Ramos (cell line): ENCODE measurements around the gene IL1RN.

Source experiments
- in situ Hi-C: fragments of 300-500 bp; cut with MboI; formaldehyde crosslinking; loops from one replicate; pipeline ENCODE4 v1.14.3; 2022; ENCODE audit warnings: low sequenced_read_pairs; ENCODE audit not compliant: unreplicated experiment

The IL1RN gene

GRCh38 chr2:113149553-113150257 is 22.3 kb downstream of the IL1RN start:
- in situ Hi-C loops, result no loop called here

DNA sequence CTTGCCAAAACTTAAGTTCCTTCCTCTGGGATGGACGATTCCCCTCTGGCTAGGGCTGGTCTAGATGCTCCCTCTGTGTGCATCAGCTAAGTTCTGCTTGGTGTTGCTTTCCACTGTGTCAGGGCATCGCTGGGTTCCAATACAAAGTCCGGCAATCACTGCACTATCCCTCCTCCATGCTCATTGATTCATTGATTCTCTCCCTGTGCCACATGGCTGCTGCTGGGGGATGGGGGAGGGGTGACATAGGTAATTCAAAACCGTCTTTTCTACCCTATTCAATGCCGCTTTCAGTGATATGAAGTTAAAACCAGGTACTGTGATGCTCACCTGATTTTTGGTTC is 22.8 kb downstream of the IL1RN start:
- in situ Hi-C loops, result no loop called here

DNA sequence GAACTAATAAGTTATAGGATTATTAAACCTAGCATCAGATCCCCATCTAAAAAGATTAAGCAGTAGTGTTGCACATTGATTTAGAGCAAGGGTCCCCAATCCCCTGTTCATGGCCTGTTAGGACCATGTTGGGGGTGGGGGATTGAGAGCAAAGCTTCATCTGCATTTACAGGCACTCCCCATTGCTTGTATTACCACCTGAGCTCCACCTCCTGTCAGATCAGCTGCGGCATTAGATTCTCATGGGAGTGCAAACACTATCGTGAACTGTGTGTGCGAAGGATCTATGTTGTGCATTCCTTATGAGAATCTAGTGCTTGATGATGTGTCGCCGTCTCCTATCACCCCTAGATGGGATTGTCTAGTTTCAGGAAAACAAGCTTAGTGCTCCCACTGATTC is 27.9 kb downstream of the IL1RN start:
- in situ Hi-C loops, result no loop called here

- in situ Hi-C loops, result no loop called here
Measured at GRCh38 chr2:113156278-113157117, 29.1 kb downstream of the IL1RN start.

GRCh38 chr2:113157118-113157896 is 29.9 kb downstream of the IL1RN start:
- in situ Hi-C loops, result no loop called here

- in situ Hi-C loops, result no loop called here
Measured at GRCh38 chr2:113157897-113158753, 30.7 kb downstream of the IL1RN start.

DNA sequence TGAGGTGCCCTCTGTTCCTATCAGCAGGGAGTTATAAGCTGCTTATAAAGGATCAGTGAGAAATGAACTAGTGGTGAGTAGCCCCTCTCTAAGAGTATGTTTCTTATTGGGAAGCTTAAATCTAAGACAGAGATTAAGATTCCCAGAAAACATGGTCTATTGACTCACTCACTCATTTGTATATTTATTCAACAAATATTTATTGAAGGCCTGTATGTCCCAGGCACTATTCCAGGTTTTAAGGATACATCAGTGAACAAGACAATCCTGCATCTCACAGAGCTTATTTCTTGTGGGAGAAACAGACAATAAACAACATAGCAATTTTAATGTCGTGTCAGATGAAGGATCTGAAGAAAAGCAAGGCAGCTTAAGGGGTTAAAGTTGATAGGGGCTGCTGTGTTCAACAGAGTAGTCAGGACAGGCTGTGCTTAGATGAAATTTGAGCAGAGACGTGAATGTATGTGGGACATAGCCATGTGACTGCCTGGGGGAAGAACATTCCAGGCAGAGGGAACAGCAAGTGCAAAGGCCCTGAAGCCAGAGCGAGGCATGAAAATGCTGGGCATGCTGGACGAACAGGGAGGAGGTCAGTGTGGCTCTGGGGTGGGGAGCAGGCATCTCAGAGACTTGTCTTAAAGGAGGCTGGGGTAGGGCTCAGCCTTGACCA is 31.6 kb downstream of the IL1RN start:
- in situ Hi-C loops, result no loop called here

DNA sequence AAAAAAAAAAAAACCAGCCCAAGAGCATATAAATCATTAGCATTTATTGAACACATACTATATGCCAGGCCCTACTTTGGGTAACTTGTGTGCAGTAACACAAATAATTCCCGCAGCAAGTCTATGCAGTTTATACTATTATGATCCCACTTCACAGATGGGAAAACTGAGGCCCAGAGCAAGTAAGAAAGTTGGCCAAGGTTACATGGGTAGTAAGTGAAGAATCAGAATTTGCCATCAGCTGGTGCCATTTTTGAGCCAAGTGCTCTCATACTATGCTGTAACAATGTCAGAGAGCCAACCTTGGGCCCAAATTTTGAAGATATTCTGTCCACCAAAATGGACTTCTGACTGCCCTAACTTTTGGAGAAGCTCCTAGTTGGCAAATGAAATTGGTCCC is 32.9 kb downstream of the IL1RN start:
- in situ Hi-C loops, result no loop called here

GRCh38 chr2:113160962-113161361 is 33.6 kb downstream of the IL1RN start:
- in situ Hi-C loops, result no loop called here

DNA sequence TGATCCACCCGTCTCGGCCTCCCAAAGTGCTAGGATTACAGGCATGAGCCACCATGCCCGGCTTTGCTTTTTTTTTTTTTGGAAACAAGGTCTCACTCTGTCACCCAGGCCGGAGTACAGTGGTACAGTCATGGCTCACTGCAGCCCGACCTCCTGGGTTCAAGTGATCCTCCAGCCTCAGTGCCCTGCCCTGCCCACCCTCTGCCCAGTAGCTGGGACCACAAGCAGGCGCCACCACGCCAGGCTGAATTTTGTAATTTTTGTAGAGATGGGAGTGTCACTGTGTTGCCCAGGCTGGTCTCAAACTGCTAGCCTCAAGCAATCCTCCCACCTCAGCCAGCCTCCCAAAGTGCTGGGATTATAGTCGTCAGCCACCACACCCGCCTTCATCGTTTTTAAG is 34.8 kb downstream of the IL1RN start:
- in situ Hi-C loops, result no loop called here

DNA sequence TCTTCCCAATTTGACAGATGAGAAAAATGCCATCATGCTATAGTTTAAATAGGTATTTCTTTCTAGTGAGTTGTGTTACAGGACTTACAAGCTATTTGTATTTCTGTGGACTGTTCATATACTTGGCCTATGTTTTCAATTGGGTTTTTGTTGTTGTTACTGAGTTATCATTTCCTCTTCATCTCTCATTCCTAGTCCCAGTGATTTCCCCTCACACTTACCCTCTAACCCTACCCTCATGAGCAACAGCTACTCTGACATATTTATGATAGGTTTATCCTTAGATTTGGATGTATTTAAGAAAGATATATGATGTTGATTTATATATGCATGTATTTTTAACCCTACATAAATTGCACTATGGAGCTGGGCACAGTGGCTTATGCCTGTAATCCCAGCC is 35.5 kb downstream of the IL1RN start:
- in situ Hi-C loops, result no loop called here

DNA sequence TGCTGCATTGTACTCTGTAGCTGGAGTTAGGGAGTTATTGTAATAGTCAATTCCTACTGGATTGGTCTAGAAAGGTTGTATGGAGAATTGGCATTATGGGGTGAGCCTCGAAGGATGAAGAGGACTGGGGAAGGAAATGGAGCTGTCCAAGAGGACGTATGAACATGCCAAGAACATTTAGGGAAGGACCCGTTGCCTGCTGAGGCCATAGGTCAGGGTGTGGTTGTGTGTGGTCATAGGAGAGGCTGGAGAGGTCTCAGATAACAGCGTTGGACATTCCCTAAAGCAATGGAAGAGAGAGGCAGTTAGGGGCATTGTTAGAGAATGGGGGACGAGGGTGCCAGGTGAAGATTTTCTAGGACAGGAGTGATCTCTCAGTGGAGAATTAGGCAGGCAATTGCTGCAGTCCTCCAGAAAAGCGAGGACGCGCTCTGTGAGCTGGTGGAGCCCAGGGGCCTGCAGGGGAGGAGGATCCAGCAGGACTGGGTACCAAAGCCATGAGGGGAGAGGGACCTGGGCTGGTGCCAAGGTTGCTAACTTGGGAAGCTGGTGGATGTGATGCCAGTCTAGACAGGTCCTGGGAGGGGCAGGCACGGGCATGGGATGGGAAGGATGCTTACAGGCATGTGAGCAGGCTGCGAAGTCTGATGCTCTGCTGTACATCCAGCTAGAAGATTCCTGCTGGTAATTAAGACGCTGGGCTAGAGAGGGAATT is 37.0 kb downstream of the IL1RN start:
- in situ Hi-C loops, result no loop called here

GRCh38 chr2:113164930-113165585 is 37.7 kb downstream of the IL1RN start:
- in situ Hi-C loops, result no loop called here

- in situ Hi-C loops, result no loop called here
Measured at GRCh38 chr2:113166187-113166645, 38.8 kb downstream of the IL1RN start.

DNA sequence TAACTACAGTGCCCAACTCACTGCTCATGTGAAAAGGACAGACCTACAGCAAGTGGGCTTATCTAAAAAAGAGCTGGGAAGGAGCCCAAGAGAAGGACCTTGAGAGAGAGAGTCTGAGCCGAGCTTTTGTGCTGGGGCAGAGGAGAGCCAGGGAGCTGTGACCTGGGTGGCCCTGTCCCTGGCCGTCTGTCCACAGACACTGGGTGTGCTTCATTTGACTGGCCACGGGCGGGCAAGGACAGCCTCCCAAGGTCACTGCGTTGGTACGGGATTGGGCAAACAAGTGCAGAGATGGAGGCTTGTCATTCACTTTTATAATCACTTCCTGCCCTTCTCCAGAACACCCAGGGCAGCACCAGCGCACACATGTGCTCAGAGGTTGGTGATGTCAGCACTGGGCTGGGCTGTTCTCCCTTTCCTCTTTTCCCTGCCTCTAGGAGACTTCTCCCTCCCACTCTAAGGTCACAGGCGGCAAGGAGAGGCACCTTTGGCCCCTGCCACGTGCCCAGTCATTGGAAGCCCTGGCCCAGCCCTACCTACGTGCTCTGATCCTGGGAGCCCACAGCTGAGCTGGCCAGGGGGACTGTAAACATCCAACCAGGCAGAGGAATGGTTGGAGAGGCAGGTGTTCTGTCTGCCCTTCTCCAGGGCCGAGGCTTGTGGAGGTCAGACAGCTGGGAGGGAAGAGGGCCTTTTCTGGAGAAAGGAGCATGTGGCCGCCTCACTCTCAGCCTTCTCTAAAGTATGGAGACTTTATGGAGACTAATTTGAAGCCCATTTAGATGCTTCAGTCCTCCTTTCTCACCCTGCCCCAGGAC is 39.9 kb downstream of the IL1RN start:
- in situ Hi-C loops, result no loop called here

GRCh38 chr2:113167962-113168340 is 40.6 kb downstream of the IL1RN start:
- in situ Hi-C loops, result no loop called here

DNA sequence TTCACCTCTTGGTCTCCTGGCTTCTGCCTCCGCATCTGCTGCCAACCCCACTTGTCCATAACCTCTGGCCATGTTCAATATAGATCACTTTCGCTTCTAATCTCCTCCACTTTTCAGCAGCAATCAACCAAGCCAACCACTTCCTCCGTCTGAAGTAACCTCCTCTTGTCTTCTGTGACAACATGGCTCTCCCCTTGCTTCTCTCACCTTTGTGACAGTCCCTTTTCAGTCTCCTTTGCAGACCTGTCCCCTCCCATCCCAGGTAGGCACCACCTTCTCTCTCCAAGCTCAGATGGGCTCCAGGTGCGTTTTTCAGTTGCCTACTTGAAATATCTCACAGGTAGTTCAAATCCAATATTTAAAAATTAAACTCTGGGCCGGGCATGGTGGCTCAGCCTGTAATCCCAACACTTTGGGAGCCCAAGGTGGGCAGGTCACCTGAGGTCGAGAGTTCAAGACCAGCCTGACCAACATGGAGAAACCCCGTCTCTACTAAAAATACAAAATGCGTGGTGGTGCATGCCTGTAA is 41.7 kb downstream of the IL1RN start:
- in situ Hi-C loops, result no loop called here
